ENCODE results near the gene NLRC3.

NLRC3 gene

GRCh38 chr16:3597676-3598075 is 20.5 kb upstream of the NLRC3 start:
- Histone ChIP-seq H3K4me2 (ENCODE audit: low read depth, low read length, poor library complexity, severe bottlenecking) (no peak overlapping the region), H3K27ac (ENCODE audit: low read depth, low read length) (no peak overlapping the region), H3K9ac (ENCODE audit: low read length) (no peak overlapping the region), H4K20me1 (ENCODE audit: low read depth, low read length) (no peaks in the 10 kb centered on the region), H3K9me3 (ENCODE audit: insufficient read depth, low read length) (peaks cover 4% of the 10 kb centered on the region; the same call in 1 of the 2 replicates), H3K27me3 (ENCODE audit: low read length) (no peaks in the 10 kb centered on the region), H2AFZ (ENCODE audit: low read depth, low read length, severe bottlenecking) (no peak overlapping the region), H3F3A (ENCODE audit: insufficient read depth) (no peaks in the 10 kb centered on the region), H3K4me3 (ENCODE audit: insufficient read depth, low read length, poor library complexity, severe bottlenecking) (no peak overlapping the region), H3K79me2 (ENCODE audit: insufficient read depth, low read length) (no peaks in the 10 kb centered on the region), H3K9me2 (replicated peaks; ENCODE audit: insufficient read depth, low read length) (no peaks in the 10 kb centered on the region), H3K36me3 (ENCODE audit: low read length) (peaks cover 21% of the 10 kb centered on the region)
- no peak for TF ChIP-seq CTCF (IDR thresholded peaks at IDR 0.05; ENCODE audit: insufficient read depth, low read length, poor library complexity, severe bottlenecking)
- no peak for TF ChIP-seq EZH2phosphoT487 (conservative IDR thresholded peaks at IDR 0.05; ENCODE audit: low read length)

GRCh38 chr16:3597226-3597625 is 20.0 kb upstream of the NLRC3 start:
- H3K36me3 ChIP-seq (ENCODE audit: low read length), result peaks cover 21% of the 10 kb centered on the region
- H3K4me3 ChIP-seq (ENCODE audit: insufficient read depth, low read length, poor library complexity, severe bottlenecking), result no peak overlapping the region
- H4K20me1 ChIP-seq (ENCODE audit: low read depth, low read length), result no peaks in the 10 kb centered on the region
- H3K9me2 ChIP-seq (replicated peaks; ENCODE audit: insufficient read depth, low read length), result no peaks in the 10 kb centered on the region
- TF ChIP-seq CTCF (IDR thresholded peaks at IDR 0.05; ENCODE audit: insufficient read depth, low read length, poor library complexity, severe bottlenecking) (no peak), EZH2phosphoT487 (conservative IDR thresholded peaks at IDR 0.05; ENCODE audit: low read length) (no peak)
- no peak overlapping the region for H3K4me2 ChIP-seq (ENCODE audit: low read depth, low read length, poor library complexity, severe bottlenecking)
- no peaks in the 10 kb centered on the region for H3F3A ChIP-seq (ENCODE audit: insufficient read depth)
- H3K9me3 ChIP-seq (ENCODE audit: insufficient read depth, low read length), result peaks cover 4% of the 10 kb centered on the region; the same call in 1 of the 2 replicates
- H3K79me2 ChIP-seq (ENCODE audit: insufficient read depth, low read length), result no peaks in the 10 kb centered on the region
- no peak overlapping the region for H3K27ac ChIP-seq (ENCODE audit: low read depth, low read length)
- no peaks in the 10 kb centered on the region for H3K27me3 ChIP-seq (ENCODE audit: low read length)
- H3K9ac ChIP-seq (ENCODE audit: low read length), result no peak overlapping the region
- H2AFZ ChIP-seq (ENCODE audit: low read depth, low read length, severe bottlenecking), result no peak overlapping the region

GRCh38 chr16:3596101-3596861 is 19.1 kb upstream of the NLRC3 start:
- no peaks in the 10 kb centered on the region for H4K20me1 ChIP-seq (ENCODE audit: low read depth, low read length)
- H2AFZ ChIP-seq (ENCODE audit: low read depth, low read length, severe bottlenecking), result no peak overlapping the region
- H3K9me2 ChIP-seq (replicated peaks; ENCODE audit: insufficient read depth, low read length), result no peaks in the 10 kb centered on the region
- H3K79me2 ChIP-seq (ENCODE audit: insufficient read depth, low read length), result no peaks in the 10 kb centered on the region
- no peaks in the 10 kb centered on the region for H3K27me3 ChIP-seq (ENCODE audit: low read length)
- TF ChIP-seq CTCF (IDR thresholded peaks at IDR 0.05; ENCODE audit: insufficient read depth, low read length, poor library complexity, severe bottlenecking) (no peak), EZH2phosphoT487 (conservative IDR thresholded peaks at IDR 0.05; ENCODE audit: low read length) (no peak)
- no peak overlapping the region for H3K4me2 ChIP-seq (ENCODE audit: low read depth, low read length, poor library complexity, severe bottlenecking)
- no peak overlapping the region for H3K9ac ChIP-seq (ENCODE audit: low read length)
- peaks cover 4% of the 10 kb centered on the region; the same call in 1 of the 2 replicates for H3K9me3 ChIP-seq (ENCODE audit: insufficient read depth, low read length)
- peaks cover 16% of the 10 kb centered on the region for H3K36me3 ChIP-seq (ENCODE audit: low read length)
- H3F3A ChIP-seq (ENCODE audit: insufficient read depth), result no peaks in the 10 kb centered on the region
- no peak overlapping the region for H3K4me3 ChIP-seq (ENCODE audit: insufficient read depth, low read length, poor library complexity, severe bottlenecking)
- no peak overlapping the region for H3K27ac ChIP-seq (ENCODE audit: low read depth, low read length)
